ENCODE data around the gene SLC5A8. TPM values are rescaled to one million over a fixed set of nuclear protein-coding genes. Genes with fewer than 3 reads are reported as not detected.
"Not testable (repeated sequence)": the region's sequence is repeated elsewhere in the genome, so short reads cannot be mapped to it uniquely, and the experiment has no call there.

SLC5A8 gene
- polyA plus RNA-seq, 3 donors = not detected

DNA sequence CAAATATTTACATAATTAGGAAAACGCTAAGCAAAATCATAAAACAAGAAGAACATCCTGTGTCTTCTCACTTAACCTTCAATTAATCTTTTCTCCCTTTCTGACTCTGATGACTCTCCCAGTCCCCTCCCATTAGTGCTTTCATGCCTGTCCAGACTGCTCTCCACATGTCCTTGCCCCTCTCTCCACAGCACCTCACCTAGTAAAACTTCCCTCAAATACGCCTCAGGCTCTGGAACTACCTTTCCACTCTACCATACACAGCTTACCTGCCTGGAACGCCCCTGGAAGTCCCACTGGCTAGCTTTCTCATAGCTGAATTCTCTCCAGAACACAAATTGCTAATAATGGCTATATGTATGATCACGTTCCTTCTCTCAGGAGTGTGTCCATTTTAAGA is 44.7 kb downstream of the SLC5A8 start:
- no peak overlapping the region for H3K4me3 ChIP-seq (replicated peaks in 1 of 3; ENCODE audit: low read depth in 2 of 3, low read length in 3 of 3)
- H3K9me3 Mint-ChIP-seq = peaks cover 0 to 2% (median 0%) of the 10 kb centered on the region in 7 donors

DNA sequence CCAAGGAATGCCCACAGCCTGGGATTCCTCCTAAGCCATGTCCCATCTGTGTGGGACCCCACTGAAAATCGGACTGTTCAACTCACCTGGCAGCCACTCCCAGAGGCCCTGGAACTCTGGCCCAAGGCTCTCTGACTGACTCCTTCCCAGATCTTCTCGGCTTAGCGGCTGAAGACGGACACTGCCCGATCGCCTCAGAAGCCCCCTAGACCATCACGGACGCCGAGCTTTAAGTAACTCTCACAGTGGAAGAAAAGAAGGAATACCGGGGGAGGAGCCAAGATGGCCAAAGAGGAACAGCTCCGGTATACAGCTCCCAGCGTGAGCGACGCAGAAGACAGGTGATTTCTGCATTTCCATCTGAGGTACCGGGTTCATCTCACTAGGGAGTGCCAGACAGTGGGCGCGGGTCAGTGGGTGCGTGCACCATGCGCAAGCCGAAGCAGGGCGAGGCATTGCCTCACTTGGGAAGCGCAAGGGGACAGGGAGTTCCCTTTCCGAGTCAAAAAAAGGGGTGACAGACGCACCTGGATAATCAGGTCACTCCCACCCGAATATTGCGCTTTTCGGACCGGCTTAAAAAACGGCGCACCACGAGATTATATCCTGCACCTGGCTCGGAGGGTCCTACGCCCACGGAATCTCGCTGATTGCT is 64.1 kb downstream of the SLC5A8 start:
- intact Hi-C loops (cut with micrococcal nuclease); H3K4me1 Mint-ChIP-seq; H3K36me3 Mint-ChIP-seq; H3K4me3 ChIP-seq (replicated peaks in 1 of 3; ENCODE audit: low read depth in 2 of 3, low read length in 3 of 3); H3K36me3 ChIP-seq (replicated peaks in 1 of 2; ENCODE audit: control insufficient read depth in 1 of 2, insufficient read depth in 2 of 2, low read length in 2 of 2); H2AFZ ChIP-seq (ENCODE audit: insufficient read depth, low read depth, low read length, poor library complexity, severe bottlenecking); H3K79me2 ChIP-seq (ENCODE audit: insufficient read depth, low read length); H3K4me2 ChIP-seq (replicated peaks; ENCODE audit: extremely low read depth, low read length, poor library complexity, severe bottlenecking); H3K9ac ChIP-seq (ENCODE audit: insufficient read depth, low read length, poor library complexity, severe bottlenecking); H3K27me3 Mint-ChIP-seq (ENCODE audit: low read depth in 3 of 3); H4K20me1 ChIP-seq (ENCODE audit: insufficient read depth, low read length); H3K4me3 Mint-ChIP-seq; H3K9me3 Mint-ChIP-seq; H3K4me1 ChIP-seq (ENCODE audit: control insufficient read depth in 1 of 2, insufficient read depth in 2 of 2, low read length in 2 of 2); H3K9me3 ChIP-seq (replicated peaks in 1 of 2; ENCODE audit: control insufficient read depth in 1 of 2, insufficient read depth in 1 of 2, low read length in 2 of 2); H3K27ac ChIP-seq (ENCODE audit: low read depth in 1 of 2, low read length in 2 of 2); H3K27ac Mint-ChIP-seq; H3K27me3 ChIP-seq (ENCODE audit: control insufficient read depth in 2 of 2, insufficient read depth in 2 of 2, low read length in 2 of 2); DNase-seq: not testable (repeated sequence)
- 94% methylated on average over 22 of the region's 35 CpGs for WGBS (ENCODE audit: insufficient coverage)

More for the DNA sequence above, 44.7 kb downstream of the SLC5A8 start:
- intact Hi-C loops (cut with micrococcal nuclease) = no loop called here
- Histone ChIP-seq H3K9ac (ENCODE audit: insufficient read depth, low read length, poor library complexity, severe bottlenecking) (no peak overlapping the region), H3K4me2 (replicated peaks; ENCODE audit: extremely low read depth, low read length, poor library complexity, severe bottlenecking) (no peak overlapping the region), H3K27me3 (ENCODE audit: control insufficient read depth in 2 of 2, insufficient read depth in 2 of 2, low read length in 2 of 2) (no peaks in the 10 kb centered on the region), H3K4me1 (ENCODE audit: control insufficient read depth in 1 of 2, insufficient read depth in 2 of 2, low read length in 2 of 2) (no peaks in the 10 kb centered on the region), H2AFZ (ENCODE audit: insufficient read depth, low read depth, low read length, poor library complexity, severe bottlenecking) (no peak overlapping the region), H4K20me1 (ENCODE audit: insufficient read depth, low read length) (no peaks in the 10 kb centered on the region), H3K9me3 (replicated peaks in 1 of 2; ENCODE audit: control insufficient read depth in 1 of 2, insufficient read depth in 1 of 2, low read length in 2 of 2) (no peaks in the 10 kb centered on the region), H3K79me2 (ENCODE audit: insufficient read depth, low read length) (no peaks in the 10 kb centered on the region), H3K36me3 (replicated peaks in 1 of 2; ENCODE audit: control insufficient read depth in 1 of 2, insufficient read depth in 2 of 2, low read length in 2 of 2) (no peaks in the 10 kb centered on the region), H3K27ac (ENCODE audit: low read depth in 1 of 2, low read length in 2 of 2) (no peak overlapping the region)
- Mint-ChIP-seq H3K36me3 (no peaks in the 10 kb centered on the region), H3K4me3 (no peak overlapping the region), H3K27ac (no peak overlapping the region), H3K27me3 (ENCODE audit: low read depth in 3 of 3) (peaks cover 0 to 2% (median 0%) of the 10 kb centered on the region in 3 donors), H3K4me1 (no peaks in the 10 kb centered on the region)
- no peak for DNase-seq
- TF ChIP-seq, protein P1, sequence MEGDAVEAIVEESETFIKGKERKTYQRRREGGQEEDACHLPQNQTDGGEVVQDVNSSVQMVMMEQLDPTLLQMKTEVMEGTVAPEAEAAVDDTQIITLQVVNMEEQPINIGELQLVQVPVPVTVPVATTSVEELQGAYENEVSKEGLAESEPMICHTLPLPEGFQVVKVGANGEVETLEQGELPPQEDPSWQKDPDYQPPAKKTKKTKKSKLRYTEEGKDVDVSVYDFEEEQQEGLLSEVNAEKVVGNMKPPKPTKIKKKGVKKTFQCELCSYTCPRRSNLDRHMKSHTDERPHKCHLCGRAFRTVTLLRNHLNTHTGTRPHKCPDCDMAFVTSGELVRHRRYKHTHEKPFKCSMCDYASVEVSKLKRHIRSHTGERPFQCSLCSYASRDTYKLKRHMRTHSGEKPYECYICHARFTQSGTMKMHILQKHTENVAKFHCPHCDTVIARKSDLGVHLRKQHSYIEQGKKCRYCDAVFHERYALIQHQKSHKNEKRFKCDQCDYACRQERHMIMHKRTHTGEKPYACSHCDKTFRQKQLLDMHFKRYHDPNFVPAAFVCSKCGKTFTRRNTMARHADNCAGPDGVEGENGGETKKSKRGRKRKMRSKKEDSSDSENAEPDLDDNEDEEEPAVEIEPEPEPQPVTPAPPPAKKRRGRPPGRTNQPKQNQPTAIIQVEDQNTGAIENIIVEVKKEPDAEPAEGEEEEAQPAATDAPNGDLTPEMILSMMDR (IDR thresholded peaks at IDR 0.05) = no peak
- 95% methylated on average over 2 of the region's 4 CpGs for WGBS (ENCODE audit: insufficient coverage)

Data from CD14-positive monocyte (primary cell).